Heart left ventricle (tissue), 13 donors: Measurements from ENCODE around the gene TMEM258.

Source experiments
- POLR2A ChIP-seq, 2 donors: fragments of 450-650 bp; IDR thresholded peaks; one replicate each; pipeline ENCODE4 v1.6.1; 2017; ENCODE audit warnings: antibody characterized with exemption in 2 of 2, mild to moderate bottlenecking in 2 of 2, moderate library complexity in 2 of 2
- TF ChIP-seq, protein P1 (sequence below), 12 donors: fragments of 200-600 bp; sonication (generic) in 4 of 12; IDR thresholded peaks; one replicate each; pipeline versions ENCODE4 v1.5.0 to v1.8.0; 2018 to 2022; ENCODE audit warnings: antibody characterized with exemption in 12 of 12, mild to moderate bottlenecking in 5 of 12
- donor health status: ischemic (EF 13 %, LVEDD 7.1; RV severe dilation, severe dysfunction).
- donor health status: DM: no; HTN: yes; CAD: no.
- donor health status: DM: no; HTN: no; CAD: no.
- donor health status: ischemic (EF 25% LVEDD 6.9; RV normal size, moderate dysfunction).
- donor health status: ischemic (EF 25% LVEDD 5.7; RV mildly dilated, moderate dysfunction).
- donor health status: ischemic (EF 35%, LVEDD 5.7; RV mildly dilated, moderate dysfunction).
- donor health status: nonischemic (EF 11% LVEDD 7.7; RV severe dilation, severe dysfunction).
- donor health status: DM: yes; HTN: yes; CAD: no.
- donor health status: PGD.
- donor health status: ischemic (EF 29% LVEDD 5.4; RV normal size, mild dysfunction).
- donor health status: nonischemic (EF 23%, LVEDD 6.1; RV moderate dilation, normal function).

DNA sequence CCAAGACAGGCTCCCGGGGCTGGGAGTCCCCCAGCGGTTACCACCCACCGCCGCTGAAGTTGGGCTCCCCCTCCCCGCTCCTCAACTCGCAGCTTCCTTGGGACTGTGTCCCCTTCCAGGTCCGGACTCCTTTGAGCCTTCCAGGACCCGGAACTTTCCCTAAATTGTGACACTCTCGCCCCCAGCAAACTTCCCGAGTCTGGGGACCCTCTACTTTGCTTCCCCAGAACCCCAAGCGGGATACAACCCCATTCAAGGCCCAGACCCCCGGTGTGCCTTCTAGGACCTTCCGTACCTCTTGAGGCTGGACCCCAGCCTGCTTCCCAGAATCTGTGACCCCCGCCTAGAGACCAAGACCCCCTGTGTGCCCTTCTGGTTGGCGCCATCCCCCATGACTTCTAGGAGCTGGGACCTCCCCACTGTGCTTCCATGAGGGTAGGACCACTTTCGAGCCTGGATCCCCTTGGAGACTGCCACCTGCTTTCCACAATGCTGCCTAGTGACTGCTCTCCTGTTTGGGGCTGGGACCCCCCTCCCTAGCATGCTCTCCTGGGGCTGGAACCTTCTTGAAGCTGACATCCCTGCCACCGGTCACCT lies 39.4 kb downstream of the TMEM258 start:
- TF ChIP-seq, protein P1, sequence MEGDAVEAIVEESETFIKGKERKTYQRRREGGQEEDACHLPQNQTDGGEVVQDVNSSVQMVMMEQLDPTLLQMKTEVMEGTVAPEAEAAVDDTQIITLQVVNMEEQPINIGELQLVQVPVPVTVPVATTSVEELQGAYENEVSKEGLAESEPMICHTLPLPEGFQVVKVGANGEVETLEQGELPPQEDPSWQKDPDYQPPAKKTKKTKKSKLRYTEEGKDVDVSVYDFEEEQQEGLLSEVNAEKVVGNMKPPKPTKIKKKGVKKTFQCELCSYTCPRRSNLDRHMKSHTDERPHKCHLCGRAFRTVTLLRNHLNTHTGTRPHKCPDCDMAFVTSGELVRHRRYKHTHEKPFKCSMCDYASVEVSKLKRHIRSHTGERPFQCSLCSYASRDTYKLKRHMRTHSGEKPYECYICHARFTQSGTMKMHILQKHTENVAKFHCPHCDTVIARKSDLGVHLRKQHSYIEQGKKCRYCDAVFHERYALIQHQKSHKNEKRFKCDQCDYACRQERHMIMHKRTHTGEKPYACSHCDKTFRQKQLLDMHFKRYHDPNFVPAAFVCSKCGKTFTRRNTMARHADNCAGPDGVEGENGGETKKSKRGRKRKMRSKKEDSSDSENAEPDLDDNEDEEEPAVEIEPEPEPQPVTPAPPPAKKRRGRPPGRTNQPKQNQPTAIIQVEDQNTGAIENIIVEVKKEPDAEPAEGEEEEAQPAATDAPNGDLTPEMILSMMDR (IDR thresholded peaks at IDR 0.05), result no peak
- TF ChIP-seq POLR2A (IDR thresholded peaks at IDR 0.05), result no peak
